HepG2 (cell line): ENCODE results near the gene HYAL1. TPM values are rescaled to one million over a fixed set of nuclear protein-coding genes. Genes with fewer than 3 reads are reported as not detected.
A peak's percentile ranks its signal among the peaks of the same experiment; 100 is the strongest.

Experiments
- ATRX ChIP-seq: sonication (generic); formaldehyde crosslinking; IDR thresholded peaks from 2 replicates; pipeline ENCODE4 v1.4.0; 2020; ENCODE audit warnings: missing genetic modification reagents, borderline replicate concordance
- CBX5 ChIP-seq: sonication (generic); formaldehyde crosslinking; IDR thresholded peaks from 2 replicates; pipeline ENCODE4 v1.4.0; 2020; ENCODE audit warnings: missing genetic modification reagents, borderline replicate concordance
- CHD2 ChIP-seq: IDR thresholded peaks from 2 replicates; pipeline ENCODE4 v1.6.1; 2011; ENCODE audit warnings: low read depth, low read length, improper control_type of control experiment
- ELF1 ChIP-seq: sonication (generic); formaldehyde crosslinking; IDR thresholded peaks from 2 replicates; pipeline ENCODE4 v1.4.0; 2020; ENCODE audit warnings: missing genetic modification reagents
- ETV5 ChIP-seq: IDR thresholded peaks from 2 replicates; pipeline ENCODE4 v1.6.1; 2018; ENCODE audit warnings: missing biosample characterization, missing genetic modification reagents, inconsistent platforms, borderline replicate concordance
- GATAD2A ChIP-seq: IDR thresholded peaks from 2 replicates; pipeline ENCODE4 v1.6.1; 2016
- HDAC1 ChIP-seq: sonication (generic); formaldehyde crosslinking; IDR thresholded peaks from 2 replicates; pipeline ENCODE4 v1.5.1; 2020; ENCODE audit warnings: mild to moderate bottlenecking, missing genetic modification reagents
- HNRNPK ChIP-seq: fragments of 200-400 bp; formaldehyde crosslinking; IDR thresholded peaks from 2 replicates; pipeline ENCODE4 v1.6.1; 2018; ENCODE audit warnings: low read length, low read depth, moderate library complexity, mild to moderate bottlenecking; ENCODE audit not compliant: poor library complexity, severe bottlenecking
- IRF2 ChIP-seq: IDR thresholded peaks from 2 replicates; pipeline ENCODE4 v1.6.1; 2018; ENCODE audit warnings: missing genetic modification reagents, missing compliant biosample characterization
- MTA1 ChIP-seq: sonication (generic); formaldehyde crosslinking; IDR thresholded peaks from 2 replicates; pipeline ENCODE4 v1.4.0; 2020; ENCODE audit warnings: missing genetic modification reagents, mild to moderate bottlenecking, borderline replicate concordance
- RFX3 ChIP-seq: IDR thresholded peaks from 2 replicates; pipeline ENCODE4 v1.6.1; 2016; ENCODE audit warnings: missing biosample characterization, missing genetic modification reagents
- SP140L ChIP-seq: sonication (generic); formaldehyde crosslinking; IDR thresholded peaks from 2 replicates; pipeline ENCODE4 v1.4.0; 2020; ENCODE audit warnings: missing genetic modification reagents, borderline replicate concordance
- ZFP37 ChIP-seq: sonication (generic); formaldehyde crosslinking; IDR thresholded peaks from 2 replicates; pipeline ENCODE4 v1.4.0; 2020; ENCODE audit warnings: missing genetic modification reagents, borderline replicate concordance
- ZFX ChIP-seq: sonication (generic); formaldehyde crosslinking; IDR thresholded peaks from 2 replicates; pipeline ENCODE4 v1.4.0; 2020; ENCODE audit warnings: mild to moderate bottlenecking, low read depth, missing genetic modification reagents, moderate library complexity
- ZNF143 ChIP-seq: sonication (generic); formaldehyde crosslinking; IDR thresholded peaks from 2 replicates; pipeline ENCODE4 v1.4.0; 2020; ENCODE audit warnings: missing genetic modification reagents
- ZNF230 ChIP-seq: sonication (generic); formaldehyde crosslinking; IDR thresholded peaks from 2 replicates; pipeline ENCODE4 v1.4.0; 2020; ENCODE audit warnings: mild to moderate bottlenecking, missing genetic modification reagents
- ZNF263 ChIP-seq: sonication (generic); formaldehyde crosslinking; IDR thresholded peaks from 2 replicates; pipeline ENCODE4 v1.4.0; 2020; ENCODE audit warnings: missing genetic modification reagents
- ZNF564 ChIP-seq: sonication (generic); formaldehyde crosslinking; IDR thresholded peaks from 2 replicates; pipeline ENCODE4 v1.8.1; 2023; ENCODE audit warnings: mild to moderate bottlenecking, missing genetic modification reagents
- polyA plus RNA-seq, 8 experiments: library from polyadenylated mRNA; depleted of rRNA in 3 of 8; stranded (reverse) in 7 of 8; unstranded in 1 of 8; fragments of >200 nt; fragmentation: Illumina TruSeq in 4 of 8; extraction: Trizol in 4 of 8; gene quantifications; 2 replicates each; pipeline versions ENCODE4 v1.2.1 to v1.2.3, GENCODE V29; 2011 to 2016; ENCODE audit warnings: low read depth in 4 of 8, missing spikeins in 1 of 8, mixed read lengths in 1 of 8; ENCODE audit not compliant: insufficient read depth in 1 of 8
- total RNA-seq, 5 experiments: library from RNA; depleted of rRNA; stranded (reverse); fragments of >200 nt; fragmentation: Illumina TruSeq; extraction: Trizol; gene quantifications; 2 replicates each; pipeline ENCODE4 v1.2.3, GENCODE V29; 2016; ENCODE audit warnings: low read depth in 1 of 5
- TF ChIP-seq, protein P1 (sequence below): sonication (generic); formaldehyde crosslinking; IDR thresholded peaks from 2 replicates; pipeline ENCODE4 v1.4.0; 2020; ENCODE audit warnings: missing genetic modification reagents, borderline replicate concordance
- TF ChIP-seq, protein P2 (sequence below): sonication (generic); formaldehyde crosslinking; IDR thresholded peaks from 2 replicates; pipeline ENCODE4 v1.5.0; 2020; ENCODE audit warnings: missing genetic modification reagents
- TF ChIP-seq, protein P3 (sequence below): sonication (generic); formaldehyde crosslinking; IDR thresholded peaks from 2 replicates; pipeline ENCODE4 v1.4.0; 2020; ENCODE audit warnings: missing genetic modification reagents
- TF ChIP-seq, protein P4 (sequence below): sonication (generic); formaldehyde crosslinking; IDR thresholded peaks from 2 replicates; pipeline ENCODE4 v1.4.0; 2020; ENCODE audit warnings: missing genetic modification reagents

Gene HYAL1
- total and polyA plus RNA-seq, 2 of the 13 experiments (the other 11 are each of a cell fraction or from before 2014, with no cell fraction given): 76.5 to 193 TPM

DNA sequence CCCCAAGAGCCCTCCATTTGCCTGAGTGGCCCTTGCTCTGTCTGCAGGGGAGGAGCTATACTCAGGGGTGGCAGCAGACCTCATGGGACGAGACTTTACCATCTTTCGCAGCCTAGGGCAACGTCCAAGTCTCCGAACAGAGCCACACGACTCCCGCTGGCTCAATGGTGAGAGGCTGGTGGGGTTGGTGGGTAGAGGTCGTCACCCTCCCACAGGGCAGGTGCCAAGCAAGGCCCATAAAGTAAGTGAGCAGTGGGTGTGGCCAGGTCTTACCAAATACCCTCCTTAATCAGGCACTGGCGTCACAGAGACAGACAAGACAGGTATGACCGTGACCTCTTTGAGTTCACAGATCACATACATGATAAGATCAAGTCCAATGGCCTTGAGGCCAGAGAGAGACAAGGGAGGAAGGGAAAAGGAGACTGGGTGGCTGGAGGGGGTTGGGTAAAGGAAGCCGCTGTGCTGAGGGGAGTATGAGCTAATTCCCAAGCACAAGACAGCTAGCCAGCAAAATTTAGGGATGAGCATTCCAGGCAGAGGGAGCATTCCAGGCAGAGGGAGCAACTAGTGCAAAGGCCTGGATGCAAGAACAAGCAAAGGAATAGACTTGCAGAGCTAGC is 31.9 kb downstream of the HYAL1 start (continued):
- TF ChIP-seq, protein P1, sequence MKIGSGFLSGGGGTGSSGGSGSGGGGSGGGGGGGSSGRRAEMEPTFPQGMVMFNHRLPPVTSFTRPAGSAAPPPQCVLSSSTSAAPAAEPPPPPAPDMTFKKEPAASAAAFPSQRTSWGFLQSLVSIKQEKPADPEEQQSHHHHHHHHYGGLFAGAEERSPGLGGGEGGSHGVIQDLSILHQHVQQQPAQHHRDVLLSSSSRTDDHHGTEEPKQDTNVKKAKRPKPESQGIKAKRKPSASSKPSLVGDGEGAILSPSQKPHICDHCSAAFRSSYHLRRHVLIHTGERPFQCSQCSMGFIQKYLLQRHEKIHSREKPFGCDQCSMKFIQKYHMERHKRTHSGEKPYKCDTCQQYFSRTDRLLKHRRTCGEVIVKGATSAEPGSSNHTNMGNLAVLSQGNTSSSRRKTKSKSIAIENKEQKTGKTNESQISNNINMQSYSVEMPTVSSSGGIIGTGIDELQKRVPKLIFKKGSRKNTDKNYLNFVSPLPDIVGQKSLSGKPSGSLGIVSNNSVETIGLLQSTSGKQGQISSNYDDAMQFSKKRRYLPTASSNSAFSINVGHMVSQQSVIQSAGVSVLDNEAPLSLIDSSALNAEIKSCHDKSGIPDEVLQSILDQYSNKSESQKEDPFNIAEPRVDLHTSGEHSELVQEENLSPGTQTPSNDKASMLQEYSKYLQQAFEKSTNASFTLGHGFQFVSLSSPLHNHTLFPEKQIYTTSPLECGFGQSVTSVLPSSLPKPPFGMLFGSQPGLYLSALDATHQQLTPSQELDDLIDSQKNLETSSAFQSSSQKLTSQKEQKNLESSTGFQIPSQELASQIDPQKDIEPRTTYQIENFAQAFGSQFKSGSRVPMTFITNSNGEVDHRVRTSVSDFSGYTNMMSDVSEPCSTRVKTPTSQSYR (CRISPR knock-in tag): peak; percentile 79; the same call in 1 of the 2 replicates
- TF ChIP-seq HNRNPK: no peak
- no peak for TF ChIP-seq ATRX
- TF ChIP-seq CHD2: no peak
- 0 out of 2 replicates have a peak, but pooled peaks have one; percentile 3 for TF ChIP-seq HDAC1
- no peak for TF ChIP-seq ELF1 (CRISPR knock-in tag)
- TF ChIP-seq RFX3 (CRISPR knock-in tag): no peak
- TF ChIP-seq MTA1: peak; percentile 63; the same call in 1 of the 2 replicates
- TF ChIP-seq, protein P2, sequence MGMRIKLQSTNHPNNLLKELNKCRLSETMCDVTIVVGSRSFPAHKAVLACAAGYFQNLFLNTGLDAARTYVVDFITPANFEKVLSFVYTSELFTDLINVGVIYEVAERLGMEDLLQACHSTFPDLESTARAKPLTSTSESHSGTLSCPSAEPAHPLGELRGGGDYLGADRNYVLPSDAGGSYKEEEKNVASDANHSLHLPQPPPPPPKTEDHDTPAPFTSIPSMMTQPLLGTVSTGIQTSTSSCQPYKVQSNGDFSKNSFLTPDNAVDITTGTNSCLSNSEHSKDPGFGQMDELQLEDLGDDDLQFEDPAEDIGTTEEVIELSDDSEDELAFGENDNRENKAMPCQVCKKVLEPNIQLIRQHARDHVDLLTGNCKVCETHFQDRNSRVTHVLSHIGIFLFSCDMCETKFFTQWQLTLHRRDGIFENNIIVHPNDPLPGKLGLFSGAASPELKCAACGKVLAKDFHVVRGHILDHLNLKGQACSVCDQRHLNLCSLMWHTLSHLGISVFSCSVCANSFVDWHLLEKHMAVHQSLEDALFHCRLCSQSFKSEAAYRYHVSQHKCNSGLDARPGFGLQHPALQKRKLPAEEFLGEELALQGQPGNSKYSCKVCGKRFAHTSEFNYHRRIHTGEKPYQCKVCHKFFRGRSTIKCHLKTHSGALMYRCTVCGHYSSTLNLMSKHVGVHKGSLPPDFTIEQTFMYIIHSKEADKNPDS: no peak
- 0 out of 2 replicates have a peak, but pooled peaks have one; percentile 40 for TF ChIP-seq IRF2 (CRISPR knock-in tag)
- 0 out of 2 replicates have a peak, but pooled peaks have one; percentile 15 for TF ChIP-seq ZNF263 (CRISPR knock-in tag)
- no peak for TF ChIP-seq ZFP37 (CRISPR knock-in tag)
- TF ChIP-seq ZNF143: no peak
- peak; percentile 13; the same call in 1 of the 2 replicates for TF ChIP-seq ZFX (CRISPR knock-in tag)
- TF ChIP-seq, protein P3, sequence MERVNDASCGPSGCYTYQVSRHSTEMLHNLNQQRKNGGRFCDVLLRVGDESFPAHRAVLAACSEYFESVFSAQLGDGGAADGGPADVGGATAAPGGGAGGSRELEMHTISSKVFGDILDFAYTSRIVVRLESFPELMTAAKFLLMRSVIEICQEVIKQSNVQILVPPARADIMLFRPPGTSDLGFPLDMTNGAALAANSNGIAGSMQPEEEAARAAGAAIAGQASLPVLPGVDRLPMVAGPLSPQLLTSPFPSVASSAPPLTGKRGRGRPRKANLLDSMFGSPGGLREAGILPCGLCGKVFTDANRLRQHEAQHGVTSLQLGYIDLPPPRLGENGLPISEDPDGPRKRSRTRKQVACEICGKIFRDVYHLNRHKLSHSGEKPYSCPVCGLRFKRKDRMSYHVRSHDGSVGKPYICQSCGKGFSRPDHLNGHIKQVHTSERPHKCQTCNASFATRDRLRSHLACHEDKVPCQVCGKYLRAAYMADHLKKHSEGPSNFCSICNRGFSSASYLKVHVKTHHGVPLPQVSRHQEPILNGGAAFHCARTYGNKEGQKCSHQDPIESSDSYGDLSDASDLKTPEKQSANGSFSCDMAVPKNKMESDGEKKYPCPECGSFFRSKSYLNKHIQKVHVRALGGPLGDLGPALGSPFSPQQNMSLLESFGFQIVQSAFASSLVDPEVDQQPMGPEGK (CRISPR knock-in tag): peak; percentile 85
- TF ChIP-seq ZNF564 (CRISPR knock-in tag): 0 out of 2 replicates have a peak, but pooled peaks have one; percentile 3
- no peak for TF ChIP-seq ZNF230 (CRISPR knock-in tag)
- TF ChIP-seq ETV5 (CRISPR knock-in tag): peak; percentile 41; the same call in 1 of the 2 replicates
- TF ChIP-seq GATAD2A (CRISPR knock-in tag): peak; percentile 73
- no peak for TF ChIP-seq SP140L (CRISPR knock-in tag)
- TF ChIP-seq CBX5: peak; percentile 20; the same call in 1 of the 2 replicates
- TF ChIP-seq, protein P4, sequence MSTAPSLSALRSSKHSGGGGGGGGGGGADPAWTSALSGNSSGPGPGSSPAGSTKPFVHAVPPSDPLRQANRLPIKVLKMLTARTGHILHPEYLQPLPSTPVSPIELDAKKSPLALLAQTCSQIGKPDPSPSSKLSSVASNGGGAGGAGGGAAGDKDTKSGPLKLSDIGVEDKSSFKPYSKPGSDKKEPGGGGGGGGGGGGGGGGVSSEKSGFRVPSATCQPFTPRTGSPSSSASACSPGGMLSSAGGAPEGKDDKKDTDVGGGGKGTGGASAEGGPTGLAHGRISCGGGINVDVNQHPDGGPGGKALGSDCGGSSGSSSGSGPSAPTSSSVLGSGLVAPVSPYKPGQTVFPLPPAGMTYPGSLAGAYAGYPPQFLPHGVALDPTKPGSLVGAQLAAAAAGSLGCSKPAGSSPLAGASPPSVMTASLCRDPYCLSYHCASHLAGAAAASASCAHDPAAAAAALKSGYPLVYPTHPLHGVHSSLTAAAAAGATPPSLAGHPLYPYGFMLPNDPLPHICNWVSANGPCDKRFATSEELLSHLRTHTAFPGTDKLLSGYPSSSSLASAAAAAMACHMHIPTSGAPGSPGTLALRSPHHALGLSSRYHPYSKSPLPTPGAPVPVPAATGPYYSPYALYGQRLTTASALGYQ (CRISPR knock-in tag): no peak
